IMR-90 (cell line): ENCODE data around the gene GM2A.

Experiments used
- BHLHE40 ChIP-seq: fragments of 150-350 bp; IDR thresholded peaks from 2 replicates; pipeline ENCODE4 v1.6.1; 2016; ENCODE audit warnings: mild to moderate bottlenecking, low read depth, low read length
- FOS ChIP-seq: fragments of 150-350 bp; IDR thresholded peaks from 2 replicates; pipeline ENCODE4 v1.6.1; 2016; ENCODE audit warnings: low read depth, low read length
- NFE2L2 ChIP-seq: fragments of 150-350 bp; IDR thresholded peaks from 2 replicates; pipeline ENCODE4 v1.6.1; 2016; ENCODE audit warnings: low read depth, mild to moderate bottlenecking, low read length
- POLR2A ChIP-seq: IDR thresholded peaks from 2 replicates; pipeline ENCODE4 v1.6.1; 2012; ENCODE audit warnings: mild to moderate bottlenecking, low read depth, low read length
- RAD21 ChIP-seq: IDR thresholded peaks from 2 replicates; pipeline ENCODE4 v1.6.1; 2012; ENCODE audit warnings: low read length, improper control_type of control experiment
- RCOR1 ChIP-seq: IDR thresholded peaks from 2 replicates; pipeline ENCODE4 v1.6.1; 2012; ENCODE audit warnings: mild to moderate bottlenecking, low read length, improper control_type of control experiment; ENCODE audit not compliant: insufficient replicate concordance
- RFX5 ChIP-seq: IDR thresholded peaks from 2 replicates; pipeline ENCODE4 v1.8.0; 2012; ENCODE audit warnings: low read depth, mild to moderate bottlenecking, low read length, moderate library complexity
- TF ChIP-seq, protein P1 (sequence below): conservative IDR thresholded peaks from 2 replicates; pipeline ENCODE4 v1.5.1; 2012; ENCODE audit warnings: mild to moderate bottlenecking, low read depth, low read length, improper control_type of control experiment

DNA sequence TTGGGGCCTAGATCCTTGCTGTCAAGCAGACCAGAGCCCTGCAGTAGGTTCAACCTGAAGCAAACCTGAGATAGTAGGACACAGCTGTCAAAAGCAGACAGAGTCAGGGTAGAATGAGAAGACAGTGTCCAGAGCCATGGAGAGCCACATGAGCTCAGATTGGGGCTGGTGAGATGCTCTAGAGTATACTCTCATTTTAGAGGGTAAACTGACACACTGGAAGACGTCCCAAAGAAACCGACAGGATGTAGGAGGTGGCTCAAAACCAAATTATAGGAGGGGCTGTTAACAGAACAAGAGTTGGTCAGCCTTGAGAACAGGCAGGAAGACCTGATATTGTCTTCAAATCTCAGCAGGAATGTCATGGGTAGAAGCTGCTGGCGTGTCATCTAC, 40.6 kb upstream of the GM2A start:
- TF ChIP-seq, protein P1, sequence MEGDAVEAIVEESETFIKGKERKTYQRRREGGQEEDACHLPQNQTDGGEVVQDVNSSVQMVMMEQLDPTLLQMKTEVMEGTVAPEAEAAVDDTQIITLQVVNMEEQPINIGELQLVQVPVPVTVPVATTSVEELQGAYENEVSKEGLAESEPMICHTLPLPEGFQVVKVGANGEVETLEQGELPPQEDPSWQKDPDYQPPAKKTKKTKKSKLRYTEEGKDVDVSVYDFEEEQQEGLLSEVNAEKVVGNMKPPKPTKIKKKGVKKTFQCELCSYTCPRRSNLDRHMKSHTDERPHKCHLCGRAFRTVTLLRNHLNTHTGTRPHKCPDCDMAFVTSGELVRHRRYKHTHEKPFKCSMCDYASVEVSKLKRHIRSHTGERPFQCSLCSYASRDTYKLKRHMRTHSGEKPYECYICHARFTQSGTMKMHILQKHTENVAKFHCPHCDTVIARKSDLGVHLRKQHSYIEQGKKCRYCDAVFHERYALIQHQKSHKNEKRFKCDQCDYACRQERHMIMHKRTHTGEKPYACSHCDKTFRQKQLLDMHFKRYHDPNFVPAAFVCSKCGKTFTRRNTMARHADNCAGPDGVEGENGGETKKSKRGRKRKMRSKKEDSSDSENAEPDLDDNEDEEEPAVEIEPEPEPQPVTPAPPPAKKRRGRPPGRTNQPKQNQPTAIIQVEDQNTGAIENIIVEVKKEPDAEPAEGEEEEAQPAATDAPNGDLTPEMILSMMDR: no peak
- no peak for TF ChIP-seq RFX5
- no peak for TF ChIP-seq POLR2A
- no peak for TF ChIP-seq RAD21
- TF ChIP-seq RCOR1: no peak
- TF ChIP-seq BHLHE40: no peak
- no peak for TF ChIP-seq NFE2L2
- no peak for TF ChIP-seq FOS
